Sigmoid colon (tissue), 4 donors: ENCODE data around the gene FOXR1.

Source experiments
- EP300 ChIP-seq, 4 donors: sonication (generic); formaldehyde crosslinking; IDR thresholded peaks; one replicate each; pipeline ENCODE4 v1.6.1; 2017; ENCODE audit warnings: antibody characterized with exemption in 4 of 4
- POLR2A ChIP-seq, 2 donors: fragments of 450-650 bp; IDR thresholded peaks; one replicate each; pipeline ENCODE4 v1.6.1; 2016; ENCODE audit warnings: antibody characterized with exemption in 2 of 2, mild to moderate bottlenecking in 2 of 2, moderate library complexity in 2 of 2
- TF ChIP-seq, protein P1 (sequence below), 4 experiments: fragments of 450-650 bp in 3 of 4; fragments of 200-600 bp in 1 of 4; IDR thresholded peaks; one replicate each; pipeline ENCODE4 v1.5.1; 2016 to 2019; ENCODE audit warnings: antibody characterized with exemption in 4 of 4, mild to moderate bottlenecking in 3 of 4, moderate library complexity in 2 of 4

GRCh38 chr11:118957549-118957948, 14.0 kb upstream of the FOXR1 start:
- TF ChIP-seq, protein P1, sequence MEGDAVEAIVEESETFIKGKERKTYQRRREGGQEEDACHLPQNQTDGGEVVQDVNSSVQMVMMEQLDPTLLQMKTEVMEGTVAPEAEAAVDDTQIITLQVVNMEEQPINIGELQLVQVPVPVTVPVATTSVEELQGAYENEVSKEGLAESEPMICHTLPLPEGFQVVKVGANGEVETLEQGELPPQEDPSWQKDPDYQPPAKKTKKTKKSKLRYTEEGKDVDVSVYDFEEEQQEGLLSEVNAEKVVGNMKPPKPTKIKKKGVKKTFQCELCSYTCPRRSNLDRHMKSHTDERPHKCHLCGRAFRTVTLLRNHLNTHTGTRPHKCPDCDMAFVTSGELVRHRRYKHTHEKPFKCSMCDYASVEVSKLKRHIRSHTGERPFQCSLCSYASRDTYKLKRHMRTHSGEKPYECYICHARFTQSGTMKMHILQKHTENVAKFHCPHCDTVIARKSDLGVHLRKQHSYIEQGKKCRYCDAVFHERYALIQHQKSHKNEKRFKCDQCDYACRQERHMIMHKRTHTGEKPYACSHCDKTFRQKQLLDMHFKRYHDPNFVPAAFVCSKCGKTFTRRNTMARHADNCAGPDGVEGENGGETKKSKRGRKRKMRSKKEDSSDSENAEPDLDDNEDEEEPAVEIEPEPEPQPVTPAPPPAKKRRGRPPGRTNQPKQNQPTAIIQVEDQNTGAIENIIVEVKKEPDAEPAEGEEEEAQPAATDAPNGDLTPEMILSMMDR (IDR thresholded peaks at IDR 0.05), result no peak
- TF ChIP-seq POLR2A (IDR thresholded peaks at IDR 0.05) (no peak), EP300 (IDR thresholded peaks at IDR 0.05) (no peak)
